WTC11 (cell line): ENCODE data around the gene RTP1. TPM values are rescaled to one million over a fixed set of nuclear protein-coding genes. Genes with fewer than 3 reads are reported as not detected.

Experiments used
- ATAC-seq: fragments of 200-7000 bp; cut with Tn5 transposase; 2 replicates; pipeline ENCODE4 v1.10.0; 2021; ENCODE audit warnings: mild to moderate bottlenecking, moderate library complexity
- CTCF ChIA-PET: fragments of 300-600 bp; sonication (Branson Sonifier 250); formaldehyde crosslinking; loops from one replicate; lab custom pipeline; 2021; ENCODE audit warnings: antibody characterized with exemption; lab: Charles Lee
- POLR2A ChIA-PET: fragments of 350-600 bp; sonication (Branson Sonifier 250); formaldehyde crosslinking; loops from one replicate; lab custom pipeline; 2021; ENCODE audit warnings: antibody characterized with exemption; lab: Charles Lee
- DNase-seq: peaks from one replicate; pipeline ENCODE4 v3.0.0; 2021; ENCODE audit warnings: low spot score
- H3K27ac Mint-ChIP-seq: 2 replicates; pipeline ENCODE4 v1.8.0; 2021; ENCODE audit warnings: mixed read lengths
- H3K27me3 Mint-ChIP-seq: 2 replicates; pipeline ENCODE4 v1.8.0; 2021; ENCODE audit warnings: low read depth, mild to moderate bottlenecking, moderate library complexity, mixed read lengths
- H3K36me3 Mint-ChIP-seq: 2 replicates; pipeline ENCODE4 v1.8.0; 2021; ENCODE audit warnings: mixed read lengths
- H3K4me1 Mint-ChIP-seq: 2 replicates; pipeline ENCODE4 v1.8.0; 2022; ENCODE audit warnings: mixed read lengths
- H3K4me3 Mint-ChIP-seq: 2 replicates; pipeline ENCODE4 v1.8.0; 2021; ENCODE audit warnings: mild to moderate bottlenecking, moderate library complexity, mixed read lengths
- H3K9me3 Mint-ChIP-seq: 2 replicates; pipeline ENCODE4 v1.8.0; 2021; ENCODE audit warnings: mixed read lengths
- ATF1 ChIP-seq: sonication (generic); formaldehyde crosslinking; IDR thresholded peaks from 2 replicates; pipeline ENCODE4 v1.8.1; 2023; ENCODE audit warnings: mild to moderate bottlenecking, moderate library complexity, missing genetic modification reagents
- EMX1 ChIP-seq: fragments of 250-450 bp; sonication (Bioruptor Pico); IDR thresholded peaks from 2 replicates; pipeline ENCODE4 v1.8.0; 2021; ENCODE audit warnings: mild to moderate bottlenecking
- GRHL2 ChIP-seq: fragments of 250-450 bp; sonication (Bioruptor Pico); IDR thresholded peaks from 2 replicates; pipeline ENCODE4 v1.8.0; 2022; ENCODE audit warnings: mild to moderate bottlenecking, moderate library complexity; ENCODE audit not compliant: insufficient replicate concordance, severe bottlenecking
- HMGA2 ChIP-seq: fragments of 250-450 bp; sonication (Bioruptor Pico); IDR thresholded peaks from 2 replicates; pipeline ENCODE4 v1.4.0; 2021; ENCODE audit warnings: mild to moderate bottlenecking, moderate library complexity
- JAZF1 ChIP-seq: fragments of 250-450 bp; sonication (Bioruptor Pico); IDR thresholded peaks from 2 replicates; pipeline ENCODE4 v1.9.0; 2021; ENCODE audit warnings: moderate library complexity, mild to moderate bottlenecking, inconsistent platforms
- NFATC4 ChIP-seq: fragments of 250-450 bp; sonication (Bioruptor Pico); IDR thresholded peaks from 2 replicates; pipeline ENCODE4 v1.9.0; 2021; ENCODE audit warnings: mild to moderate bottlenecking
- NR1H2 ChIP-seq: sonication (generic); formaldehyde crosslinking; IDR thresholded peaks from 2 replicates; pipeline ENCODE4 v1.9.0; 2021; ENCODE audit warnings: mild to moderate bottlenecking, moderate library complexity, missing genetic modification reagents
- OVOL2 ChIP-seq: fragments of 250-450 bp; sonication (Bioruptor Pico); IDR thresholded peaks from 2 replicates; pipeline ENCODE4 v1.9.0; 2021; ENCODE audit warnings: mild to moderate bottlenecking, borderline replicate concordance
- TEAD1 ChIP-seq: sonication (generic); formaldehyde crosslinking; IDR thresholded peaks from 2 replicates; pipeline ENCODE4 v1.8.0; 2022; ENCODE audit warnings: mild to moderate bottlenecking, missing genetic modification reagents
- ZNF121 ChIP-seq: sonication (generic); formaldehyde crosslinking; IDR thresholded peaks from 2 replicates; pipeline ENCODE4 v1.8.0; 2023; ENCODE audit warnings: missing genetic modification reagents
- ZNF317 ChIP-seq: sonication (generic); formaldehyde crosslinking; IDR thresholded peaks from 2 replicates; pipeline ENCODE4 v1.8.1; 2023; ENCODE audit warnings: low read depth, mild to moderate bottlenecking, moderate library complexity, missing genetic modification reagents, borderline replicate concordance
- ZNF423 ChIP-seq: fragments of 250-450 bp; sonication (Bioruptor Pico); IDR thresholded peaks from 2 replicates; pipeline ENCODE4 v2.1.2; 2022; ENCODE audit warnings: mild to moderate bottlenecking, moderate library complexity
- ZNF671 ChIP-seq: fragments of 250-450 bp; sonication (Bioruptor Pico); IDR thresholded peaks from 2 replicates; pipeline ENCODE4 v1.8.0; 2021; ENCODE audit warnings: mild to moderate bottlenecking
- total RNA-seq: library from RNA; stranded (reverse); gene quantifications from 3 replicates; pipeline ENCODE4 v1.2.3, GENCODE V29; 2021
- TF ChIP-seq, protein P1 (sequence below): sonication (generic); formaldehyde crosslinking; IDR thresholded peaks from 2 replicates; pipeline ENCODE4 v1.8.0; 2022; ENCODE audit warnings: mild to moderate bottlenecking, missing genetic modification reagents
- TF ChIP-seq, protein P2 (sequence below): sonication (generic); formaldehyde crosslinking; IDR thresholded peaks from 2 replicates; pipeline ENCODE4 v1.8.1; 2023; ENCODE audit warnings: mild to moderate bottlenecking, missing genetic modification reagents
- TF ChIP-seq, protein P3 (sequence below): sonication (generic); formaldehyde crosslinking; IDR thresholded peaks from 2 replicates; pipeline ENCODE4 v1.8.1; 2022; ENCODE audit warnings: missing genetic modification reagents, borderline replicate concordance
- TF ChIP-seq, protein P4 (sequence below): fragments of 250-450 bp; sonication (Bioruptor Pico); IDR thresholded peaks from 2 replicates; pipeline ENCODE4 v1.9.0; 2021; ENCODE audit warnings: mild to moderate bottlenecking

Gene RTP1
- total RNA-seq, 1 experiment from 2014 or later, result 5.6 TPM

DNA sequence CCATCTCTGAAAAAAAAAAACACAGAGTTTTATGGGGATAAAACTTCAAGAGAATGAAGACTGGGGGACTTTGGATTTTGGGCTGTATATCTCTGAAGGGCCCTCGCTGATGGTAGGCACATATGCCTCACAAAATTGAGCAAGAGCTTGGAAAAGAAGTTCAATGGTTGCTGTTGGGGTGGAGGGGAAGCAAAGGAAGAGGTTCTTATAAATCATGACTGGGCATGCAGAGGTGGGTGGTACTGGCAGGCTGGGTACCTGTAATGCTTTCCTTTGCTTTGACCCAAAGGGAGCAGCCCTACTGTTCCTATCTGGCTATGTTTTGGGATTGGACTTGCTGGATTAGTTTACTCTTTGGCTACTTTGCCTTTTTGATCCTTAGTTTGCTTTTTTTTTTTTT is 6.0 kb upstream of the RTP1 start:
- ChIA-PET CTCF (interaction anchor here (0.6 kb wide), 2 partner anchors 19 to 72 kb away, joined by 4 read pairs; no protein-coding TSS in a partner anchor), POLR2A (interaction anchor here (1.0 kb wide), 1 partner anchor 26 kb away, joined by 3 read pairs; no protein-coding TSS in a partner anchor)
- no peak for ATAC-seq
- no peak overlapping the region for H3K4me3 Mint-ChIP-seq
- no peak overlapping the region for H3K27ac Mint-ChIP-seq
- H3K9me3 Mint-ChIP-seq, result peaks cover 30% of the 10 kb centered on the region
- TF ChIP-seq ZNF671 (CRISPR knock-in tag) (no peak), NR1H2 (CRISPR knock-in tag) (no peak)
- H3K27me3 Mint-ChIP-seq, result peaks cover 2% of the 10 kb centered on the region; the same call in 1 of the 2 replicates
- no peak for DNase-seq
- peaks cover 29% of the 10 kb centered on the region for H3K36me3 Mint-ChIP-seq
- H3K4me1 Mint-ChIP-seq, result peaks cover 38% of the 10 kb centered on the region

DNA sequence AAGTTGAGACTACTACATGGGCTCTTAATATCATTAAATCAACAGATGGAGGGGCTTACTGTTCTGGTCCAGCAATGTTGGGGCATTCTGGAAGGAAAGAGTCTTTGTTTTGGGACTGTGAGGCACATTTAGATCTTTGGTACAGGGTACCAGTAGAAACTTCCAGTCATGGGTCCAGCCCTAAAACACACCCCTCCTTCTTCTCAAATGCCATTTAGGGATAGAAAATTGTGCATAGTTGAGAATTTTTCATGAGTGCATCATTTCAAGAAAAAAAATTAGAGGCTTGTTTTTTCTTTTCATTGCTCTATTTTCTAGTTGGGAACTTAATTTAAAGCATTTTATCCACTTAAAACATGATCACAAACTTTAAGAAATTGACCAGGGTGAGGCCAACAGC is 4.1 kb upstream of the RTP1 start:
- no peak for TF ChIP-seq JAZF1 (CRISPR knock-in tag)
- TF ChIP-seq EMX1 (CRISPR knock-in tag), result no peak
- CTCF ChIA-PET, result no interaction called here
- DNase-seq, result no peak
- H3K4me1 Mint-ChIP-seq, result peaks cover 28% of the 10 kb centered on the region
- no peak for ATAC-seq
- H3K4me3 Mint-ChIP-seq, result no peak overlapping the region
- peaks cover 2% of the 10 kb centered on the region; the same call in 1 of the 2 replicates for H3K27me3 Mint-ChIP-seq
- POLR2A ChIA-PET, result no interaction called here
- H3K27ac Mint-ChIP-seq, result no peak overlapping the region
- H3K9me3 Mint-ChIP-seq, result peaks cover 23% of the 10 kb centered on the region
- peaks cover 22% of the 10 kb centered on the region for H3K36me3 Mint-ChIP-seq

DNA sequence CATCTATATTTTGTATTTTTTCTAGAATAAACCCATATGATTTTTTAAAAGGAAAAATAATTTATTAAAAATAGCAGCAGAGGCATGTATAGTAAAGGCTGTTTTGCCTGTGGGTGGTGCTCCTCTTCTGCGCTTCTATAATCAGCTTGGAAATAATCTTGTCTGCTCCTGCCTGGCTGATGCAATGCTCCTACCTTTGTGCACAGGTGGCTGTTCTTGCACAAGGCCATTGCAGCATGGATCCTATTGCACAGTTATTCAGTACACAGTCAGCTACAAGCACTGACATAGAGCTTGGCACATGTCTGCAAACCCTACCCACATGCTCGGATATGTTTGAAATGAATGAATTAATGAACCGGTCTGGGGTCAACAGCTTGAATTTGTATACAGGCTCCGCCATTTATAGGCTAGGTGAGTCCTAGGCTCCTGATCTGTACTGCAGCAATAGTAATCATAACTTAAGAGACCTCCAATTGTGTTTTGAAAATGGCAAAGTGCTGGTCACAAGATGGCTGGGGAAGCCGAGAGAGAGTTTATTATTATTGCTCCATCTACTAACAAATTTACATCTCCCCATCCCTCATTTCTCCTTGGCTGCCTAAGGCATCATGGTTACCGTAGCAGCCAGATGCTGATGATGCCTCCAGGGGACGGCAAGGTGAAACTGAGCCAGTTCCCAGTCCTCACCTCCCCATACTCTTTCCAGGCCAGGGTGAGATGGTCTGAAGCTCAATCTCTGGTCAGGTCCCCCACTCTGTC is 532 bp upstream of the RTP1 start:
- ChIA-PET POLR2A (no interaction called here), CTCF (interaction anchor here (0.8 to 3.5 kb wide), 4 partner anchors 10 to 24 kb away, joined by 3 to 13 read pairs (median 4); no protein-coding TSS in a partner anchor)
- Mint-ChIP-seq H3K4me3 (no peak overlapping the region), H3K36me3 (peaks cover 4% of the 10 kb centered on the region; the same call in 1 of the 2 replicates), H3K4me1 (peaks cover 27% of the 10 kb centered on the region), H3K27ac (no peak overlapping the region), H3K27me3 (no peaks in the 10 kb centered on the region; the same call in 1 of the 2 replicates), H3K9me3 (peaks cover 2% of the 10 kb centered on the region)
- peak; percentile 44 for ATAC-seq
- TF ChIP-seq, protein P1, sequence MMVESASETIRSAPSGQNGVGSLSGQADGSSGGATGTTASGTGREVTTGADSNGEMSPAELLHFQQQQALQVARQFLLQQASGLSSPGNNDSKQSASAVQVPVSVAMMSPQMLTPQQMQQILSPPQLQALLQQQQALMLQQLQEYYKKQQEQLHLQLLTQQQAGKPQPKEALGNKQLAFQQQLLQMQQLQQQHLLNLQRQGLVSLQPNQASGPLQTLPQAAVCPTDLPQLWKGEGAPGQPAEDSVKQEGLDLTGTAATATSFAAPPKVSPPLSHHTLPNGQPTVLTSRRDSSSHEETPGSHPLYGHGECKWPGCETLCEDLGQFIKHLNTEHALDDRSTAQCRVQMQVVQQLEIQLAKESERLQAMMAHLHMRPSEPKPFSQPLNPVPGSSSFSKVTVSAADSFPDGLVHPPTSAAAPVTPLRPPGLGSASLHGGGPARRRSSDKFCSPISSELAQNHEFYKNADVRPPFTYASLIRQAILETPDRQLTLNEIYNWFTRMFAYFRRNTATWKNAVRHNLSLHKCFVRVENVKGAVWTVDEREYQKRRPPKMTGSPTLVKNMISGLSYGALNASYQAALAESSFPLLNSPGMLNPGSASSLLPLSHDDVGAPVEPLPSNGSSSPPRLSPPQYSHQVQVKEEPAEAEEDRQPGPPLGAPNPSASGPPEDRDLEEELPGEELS (CRISPR knock-in tag), result no peak
- TF ChIP-seq ZNF121 (CRISPR knock-in tag), result no peak
- TF ChIP-seq, protein P2, sequence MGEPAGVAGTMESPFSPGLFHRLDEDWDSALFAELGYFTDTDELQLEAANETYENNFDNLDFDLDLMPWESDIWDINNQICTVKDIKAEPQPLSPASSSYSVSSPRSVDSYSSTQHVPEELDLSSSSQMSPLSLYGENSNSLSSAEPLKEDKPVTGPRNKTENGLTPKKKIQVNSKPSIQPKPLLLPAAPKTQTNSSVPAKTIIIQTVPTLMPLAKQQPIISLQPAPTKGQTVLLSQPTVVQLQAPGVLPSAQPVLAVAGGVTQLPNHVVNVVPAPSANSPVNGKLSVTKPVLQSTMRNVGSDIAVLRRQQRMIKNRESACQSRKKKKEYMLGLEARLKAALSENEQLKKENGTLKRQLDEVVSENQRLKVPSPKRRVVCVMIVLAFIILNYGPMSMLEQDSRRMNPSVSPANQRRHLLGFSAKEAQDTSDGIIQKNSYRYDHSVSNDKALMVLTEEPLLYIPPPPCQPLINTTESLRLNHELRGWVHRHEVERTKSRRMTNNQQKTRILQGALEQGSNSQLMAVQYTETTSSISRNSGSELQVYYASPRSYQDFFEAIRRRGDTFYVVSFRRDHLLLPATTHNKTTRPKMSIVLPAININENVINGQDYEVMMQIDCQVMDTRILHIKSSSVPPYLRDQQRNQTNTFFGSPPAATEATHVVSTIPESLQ, result no peak
- TF ChIP-seq NFATC4 (CRISPR knock-in tag), result no peak
- peak; percentile 32; the same call in 1 of the 2 replicates for TF ChIP-seq HMGA2 (CRISPR knock-in tag)
- DNase-seq, result no peak

DNA sequence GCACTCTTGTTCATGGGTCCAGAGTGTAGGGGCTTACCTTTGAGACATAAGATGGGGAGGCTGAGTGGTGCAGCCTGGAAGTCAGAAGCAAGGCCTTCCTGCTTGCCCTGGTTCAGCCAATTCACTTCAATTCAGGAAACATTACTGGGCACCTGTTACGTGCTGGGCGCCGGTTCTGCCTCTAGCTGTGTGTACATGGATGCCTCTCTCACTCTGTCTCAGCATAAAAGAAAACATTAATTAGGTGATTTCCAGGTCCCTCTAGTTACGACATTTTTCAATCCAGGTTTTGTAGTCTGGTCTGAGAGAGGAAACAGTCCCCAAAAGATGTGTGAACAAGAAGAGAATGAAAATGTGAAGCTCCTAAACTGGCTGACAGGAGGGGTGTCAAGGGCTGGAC is 1.2 kb downstream of the RTP1 start:
- Mint-ChIP-seq H3K27ac (no peak overlapping the region), H3K4me3 (no peak overlapping the region), H3K36me3 (0 out of 2 replicates have a peak, but pooled peaks cover 2% of the 10 kb centered on the region), H3K27me3 (peaks cover 3% of the 10 kb centered on the region; the same call in 1 of the 2 replicates), H3K4me1 (peaks cover 31% of the 10 kb centered on the region), H3K9me3 (no peaks in the 10 kb centered on the region)
- ATAC-seq (no peak), DNase-seq (no peak)
- ChIA-PET POLR2A (no interaction called here), CTCF (interaction anchor here (3.5 kb wide), 1 partner anchor 12 kb away, joined by 13 read pairs; no protein-coding TSS in a partner anchor)
- TF ChIP-seq TEAD1 (no peak), EMX1 (CRISPR knock-in tag) (no peak), ATF1 (CRISPR knock-in tag) (no peak), ZNF423 (no peak), ZNF317 (CRISPR knock-in tag) (no peak), GRHL2 (CRISPR knock-in tag) (no peak), OVOL2 (no peak)
- TF ChIP-seq, protein P3, sequence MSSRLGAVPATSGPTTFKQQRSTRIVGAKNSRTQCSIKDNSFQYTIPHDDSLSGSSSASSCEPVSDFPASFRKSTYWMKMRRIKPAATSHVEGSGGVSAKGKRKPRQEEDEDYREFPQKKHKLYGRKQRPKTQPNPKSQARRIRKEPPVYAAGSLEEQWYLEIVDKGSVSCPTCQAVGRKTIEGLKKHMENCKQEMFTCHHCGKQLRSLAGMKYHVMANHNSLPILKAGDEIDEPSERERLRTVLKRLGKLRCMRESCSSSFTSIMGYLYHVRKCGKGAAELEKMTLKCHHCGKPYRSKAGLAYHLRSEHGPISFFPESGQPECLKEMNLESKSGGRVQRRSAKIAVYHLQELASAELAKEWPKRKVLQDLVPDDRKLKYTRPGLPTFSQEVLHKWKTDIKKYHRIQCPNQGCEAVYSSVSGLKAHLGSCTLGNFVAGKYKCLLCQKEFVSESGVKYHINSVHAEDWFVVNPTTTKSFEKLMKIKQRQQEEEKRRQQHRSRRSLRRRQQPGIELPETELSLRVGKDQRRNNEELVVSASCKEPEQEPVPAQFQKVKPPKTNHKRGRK (CRISPR knock-in tag), result no peak
- TF ChIP-seq, protein P4, sequence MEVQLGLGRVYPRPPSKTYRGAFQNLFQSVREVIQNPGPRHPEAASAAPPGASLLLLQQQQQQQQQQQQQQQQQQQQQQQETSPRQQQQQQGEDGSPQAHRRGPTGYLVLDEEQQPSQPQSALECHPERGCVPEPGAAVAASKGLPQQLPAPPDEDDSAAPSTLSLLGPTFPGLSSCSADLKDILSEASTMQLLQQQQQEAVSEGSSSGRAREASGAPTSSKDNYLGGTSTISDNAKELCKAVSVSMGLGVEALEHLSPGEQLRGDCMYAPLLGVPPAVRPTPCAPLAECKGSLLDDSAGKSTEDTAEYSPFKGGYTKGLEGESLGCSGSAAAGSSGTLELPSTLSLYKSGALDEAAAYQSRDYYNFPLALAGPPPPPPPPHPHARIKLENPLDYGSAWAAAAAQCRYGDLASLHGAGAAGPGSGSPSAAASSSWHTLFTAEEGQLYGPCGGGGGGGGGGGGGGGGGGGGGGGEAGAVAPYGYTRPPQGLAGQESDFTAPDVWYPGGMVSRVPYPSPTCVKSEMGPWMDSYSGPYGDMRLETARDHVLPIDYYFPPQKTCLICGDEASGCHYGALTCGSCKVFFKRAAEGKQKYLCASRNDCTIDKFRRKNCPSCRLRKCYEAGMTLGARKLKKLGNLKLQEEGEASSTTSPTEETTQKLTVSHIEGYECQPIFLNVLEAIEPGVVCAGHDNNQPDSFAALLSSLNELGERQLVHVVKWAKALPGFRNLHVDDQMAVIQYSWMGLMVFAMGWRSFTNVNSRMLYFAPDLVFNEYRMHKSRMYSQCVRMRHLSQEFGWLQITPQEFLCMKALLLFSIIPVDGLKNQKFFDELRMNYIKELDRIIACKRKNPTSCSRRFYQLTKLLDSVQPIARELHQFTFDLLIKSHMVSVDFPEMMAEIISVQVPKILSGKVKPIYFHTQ (CRISPR knock-in tag), result no peak
